ENCODE results near the gene CYP2E1. TPM values are rescaled to one million over a fixed set of nuclear protein-coding genes. Genes with fewer than 3 reads are reported as not detected.

The CYP2E1 gene
- total RNA-seq, 1 experiment from 2014 or later: 0.13 TPM

- H3K9ac ChIP-seq (ENCODE audit: extremely low read depth, insufficient read length, low read length): no peak overlapping the region
- no peak overlapping the region for H2AK5ac ChIP-seq (ENCODE audit: insufficient read length, low read length)
- no peak overlapping the region for H2AFZ ChIP-seq (ENCODE audit: low read length)
- H2BK15ac ChIP-seq (ENCODE audit: low read depth, low read length): no peak overlapping the region
- H3T11ph ChIP-seq (ENCODE audit: low read length): no peak overlapping the region
- H2BK20ac ChIP-seq (ENCODE audit: low read depth, low read length, poor library complexity, severe bottlenecking): no peak overlapping the region
- no peak overlapping the region for H3K4ac ChIP-seq (ENCODE audit: low read depth, low read length)
- no peaks in the 10 kb centered on the region for H3K23me2 ChIP-seq (ENCODE audit: insufficient read length, low read depth, low read length, poor library complexity, severe bottlenecking)
- H3K4me2 ChIP-seq (ENCODE audit: insufficient read depth, insufficient read length, low read length): no peak overlapping the region
- H3K36me3 Mint-ChIP-seq (ENCODE audit: insufficient read depth in 1 of 3, low read depth in 3 of 3): peaks cover 7 to 48% (median 13%) of the 10 kb centered on the region in 3 experiments; a peak in 6 of 7 replicates
- H3K23ac ChIP-seq (ENCODE audit: insufficient read length, low read depth, low read length): no peak overlapping the region
- no peak overlapping the region for H3K18ac ChIP-seq (ENCODE audit: insufficient read length, low read depth, low read length)
- no peaks in the 10 kb centered on the region for H3K4me1 Mint-ChIP-seq
- no peak overlapping the region for H4K5ac ChIP-seq (ENCODE audit: insufficient read length, low read depth, low read length)
- H4K8ac ChIP-seq (replicated peaks; ENCODE audit: insufficient read length, low read depth, low read length): no peak overlapping the region
- H3K79me1 ChIP-seq (ENCODE audit: insufficient read depth, low read depth, low read length, poor library complexity, severe bottlenecking): no peaks in the 10 kb centered on the region
- no peaks in the 10 kb centered on the region; the same call in 1 of the 2 replicates for H3K27me3 Mint-ChIP-seq (ENCODE audit: low read depth)
- no peak overlapping the region for H2BK12ac ChIP-seq (ENCODE audit: insufficient read length, low read depth, low read length)
- WGBS (ENCODE audit: extremely low coverage, insufficient read length, low lambda C conversion rate): no CpG with 5 or more reads among the region's 3 CpGs
- H2BK120ac ChIP-seq (ENCODE audit: low read depth, low read length, poor library complexity, severe bottlenecking): no peak overlapping the region
- H3K4me3 Mint-ChIP-seq: no peak overlapping the region
- no peak for DNase-seq
- no peak overlapping the region for H2BK5ac ChIP-seq (ENCODE audit: insufficient read length, low read length)
- TF ChIP-seq CTCF (conservative IDR thresholded peaks at IDR 0.05): no peak
- no peak overlapping the region for H3K56ac ChIP-seq (ENCODE audit: insufficient read length, low read depth, low read length)
- peaks cover 92 to 93% of the 10 kb centered on the region in 2 experiments for H3K9me3 Mint-ChIP-seq
- no peaks in the 10 kb centered on the region for H3K4me1 ChIP-seq (ENCODE audit: insufficient read depth, low read length)
- H4K91ac ChIP-seq (ENCODE audit: insufficient read length, low read depth, low read length): no peak overlapping the region
- H3K27ac Mint-ChIP-seq: no peak overlapping the region
- no peaks in the 10 kb centered on the region for H4K20me1 ChIP-seq (ENCODE audit: control insufficient read depth, insufficient read depth, insufficient read length)
- peaks cover 90% of the 10 kb centered on the region for H3K9me3 ChIP-seq (ENCODE audit: control insufficient read depth, low read depth, low read length)
- H3K14ac ChIP-seq (ENCODE audit: insufficient read depth, low read length): no peak overlapping the region
- no peak overlapping the region for H3K27ac ChIP-seq (ENCODE audit: insufficient read length, low read depth, low read length)
- no peaks in the 10 kb centered on the region for H3K79me2 ChIP-seq (ENCODE audit: insufficient read depth, low read length)
- no peaks in the 10 kb centered on the region; the same call in 1 of the 2 replicates for H3K27me3 ChIP-seq (ENCODE audit: insufficient read depth, low read length)
These were observed 30.2 kb downstream of the CYP2E1 start for GRCh38 chr10:133557381-133557780.
